ENCODE data around the gene SLC22A14. TPM values are rescaled to one million over a fixed set of nuclear protein-coding genes. Genes with fewer than 3 reads are reported as not detected.

SLC22A14 gene
- total RNA-seq, 6 experiments from 2014 or later = 0.12 to 0.29 (median 0.12) TPM; not detected in 3

DNA sequence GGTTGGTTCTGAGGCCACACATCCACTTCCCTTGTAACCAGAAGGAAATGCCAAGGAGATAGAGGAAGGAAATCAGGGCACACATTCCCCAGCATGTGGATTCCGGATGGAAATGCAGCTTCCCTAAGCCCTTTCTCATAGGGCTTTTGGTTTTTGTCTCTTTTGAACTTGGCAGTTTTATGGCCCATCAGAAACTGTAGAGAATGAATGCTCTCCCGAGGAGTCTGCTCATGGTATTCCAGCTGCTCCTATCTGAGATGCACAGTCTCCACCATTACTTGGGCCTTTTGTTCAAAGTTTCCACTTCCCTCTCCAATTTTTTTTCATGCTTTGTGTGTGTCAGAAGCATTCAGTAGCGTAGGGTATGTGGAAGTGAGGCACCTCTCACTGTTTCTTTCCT is 85.7 kb downstream of the SLC22A14 start:
- Histone ChIP-seq H3K27ac (no peak overlapping the region), H3K4me3 (no peak overlapping the region), H3K27me3 (no peaks in the 10 kb centered on the region), H3K9me3 (no peaks in the 10 kb centered on the region), H3K4me1 (no peaks in the 10 kb centered on the region), H3K36me3 (peaks cover 0 to 90% (median 41%) of the 10 kb centered on the region in 4 donors)
- 100% methylated on average over 3 of the region's 3 CpGs for WGBS (ENCODE audit: insufficient coverage, low coverage, low lambda C conversion rate, missing lambda C conversion rate)
- intact Hi-C loops (cut with DNase I) = no loop called here
- no peak for ATAC-seq
- no peak for TF ChIP-seq POLR2A (IDR thresholded peaks at IDR 0.05)
- TF ChIP-seq, protein P1, sequence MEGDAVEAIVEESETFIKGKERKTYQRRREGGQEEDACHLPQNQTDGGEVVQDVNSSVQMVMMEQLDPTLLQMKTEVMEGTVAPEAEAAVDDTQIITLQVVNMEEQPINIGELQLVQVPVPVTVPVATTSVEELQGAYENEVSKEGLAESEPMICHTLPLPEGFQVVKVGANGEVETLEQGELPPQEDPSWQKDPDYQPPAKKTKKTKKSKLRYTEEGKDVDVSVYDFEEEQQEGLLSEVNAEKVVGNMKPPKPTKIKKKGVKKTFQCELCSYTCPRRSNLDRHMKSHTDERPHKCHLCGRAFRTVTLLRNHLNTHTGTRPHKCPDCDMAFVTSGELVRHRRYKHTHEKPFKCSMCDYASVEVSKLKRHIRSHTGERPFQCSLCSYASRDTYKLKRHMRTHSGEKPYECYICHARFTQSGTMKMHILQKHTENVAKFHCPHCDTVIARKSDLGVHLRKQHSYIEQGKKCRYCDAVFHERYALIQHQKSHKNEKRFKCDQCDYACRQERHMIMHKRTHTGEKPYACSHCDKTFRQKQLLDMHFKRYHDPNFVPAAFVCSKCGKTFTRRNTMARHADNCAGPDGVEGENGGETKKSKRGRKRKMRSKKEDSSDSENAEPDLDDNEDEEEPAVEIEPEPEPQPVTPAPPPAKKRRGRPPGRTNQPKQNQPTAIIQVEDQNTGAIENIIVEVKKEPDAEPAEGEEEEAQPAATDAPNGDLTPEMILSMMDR (IDR thresholded peaks at IDR 0.05) = no peak
- peak in 1 of 3 donors; percentile 19 for DNase-seq

Small RNAs within 50 kb of the gene (small RNA-seq; reads per million reads assigned to genes)
- 0 reads per million in 2 experiments for gene RNU6-235P

Other genes starting within 250 kb of the SLC22A14 start
- gene DLEC1, start 243.1 kb upstream of the SLC22A14 start, total RNA-seq = under 1 TPM in 4 of 6 experiments, not detected in 2; 0.04 to 0.18 (median 0.15) TPM
- gene ACAA1, start 145.2 kb upstream of the SLC22A14 start, total RNA-seq = 100 to 1,000 TPM; 192 to 441 (median 309) TPM
- 10 to 100 TPM; 24.3 to 57.3 (median 37.0) TPM for gene MYD88, start 143.6 kb upstream of the SLC22A14 start, total RNA-seq
- gene OXSR1, start 116.8 kb upstream of the SLC22A14 start, total RNA-seq = 10 to 100 TPM; 12.0 to 20.3 (median 15.2) TPM
- gene SLC22A13, start 16.5 kb upstream of the SLC22A14 start, total RNA-seq = under 1 TPM in 3 of 6 experiments, not detected in 3; 0.16 to 0.35 (median 0.22) TPM
- gene XYLB, start 64.5 kb downstream of the SLC22A14 start, total RNA-seq = 10 to 100 TPM; 26.2 to 48.3 (median 36.6) TPM
- 1 to 10 TPM; 2.0 to 5.9 (median 4.4) TPM for gene ACVR2B, start 171.6 kb downstream of the SLC22A14 start, total RNA-seq
- 1 to 10 TPM; 2.7 to 5.3 (median 3.9) TPM for gene EXOG, start 214.0 kb downstream of the SLC22A14 start, total RNA-seq